Testis (tissue), 3 donors: ENCODE measurements around the gene COL15A1. TPM values are rescaled to one million over a fixed set of nuclear protein-coding genes. Genes with fewer than 3 reads are reported as not detected.

ENCODE experiments used
- DNase-seq: peaks from one replicate; pipeline ENCODE4 v3.0.0-alpha.2; 2019
- H3K27ac ChIP-seq, 2 donors: fragments of 200-600 bp; sonication (generic); one replicate each; pipeline ENCODE4 v1.5.1; 2019
- H3K27me3 ChIP-seq: fragments of 200-600 bp; sonication (generic); one replicate; pipeline ENCODE4 v1.5.1; 2019
- H3K36me3 ChIP-seq: fragments of 200-600 bp; sonication (generic); one replicate; pipeline ENCODE4 v1.5.1; 2017; ENCODE audit warnings: low read depth; ENCODE audit errors: missing control alignments
- H3K4me1 ChIP-seq: fragments of 200-600 bp; sonication (generic); one replicate; pipeline ENCODE4 v1.5.1; 2019
- H3K4me3 ChIP-seq, 2 donors: fragments of 200-600 bp; sonication (generic); one replicate each; pipeline ENCODE4 v1.5.1; 2017 to 2019
- H3K9me3 ChIP-seq: fragments of 200-600 bp; sonication (generic); one replicate; pipeline ENCODE4 v1.5.1; 2017
- POLR2A ChIP-seq: fragments of 450-650 bp; IDR thresholded peaks from one replicate; pipeline ENCODE4 v1.6.1; 2017; ENCODE audit warnings: antibody characterized with exemption, mild to moderate bottlenecking, moderate library complexity
- WGBS, 2 donors: methylation state at CpG; one replicate each; pipeline ENCODE4 v1.1.5; 2018; 5-methylcytosine and 5-hydroxymethylcytosine counted together
- intact Hi-C: fragments of 100-400 bp; cut with DNase I; formaldehyde crosslinking; loops from one replicate; pipeline ENCODE4 v1.15.1; 2023; ENCODE audit warnings: low total_unique reads
- polyA plus RNA-seq: library from polyadenylated mRNA; stranded (reverse); fragments of 350-450 nt; fragmentation: Illumina TruSeq; extraction: RNeasy Lipid Tissue Mini Kit (QIAGEN cat#74804); gene quantifications from one replicate; pipeline ENCODE4 v1.2.3, GENCODE V29; 2014; ENCODE audit warnings: low read depth, low replicate concordance; ENCODE audit not compliant: insufficient read depth
- total RNA-seq, 2 donors: library from RNA; depleted of rRNA; stranded (reverse); fragments of >200 nt; gene quantifications; one replicate each; pipeline ENCODE4 v1.2.3, GENCODE V29; 2016
- TF ChIP-seq, protein P1 (sequence below), 3 experiments: fragments of 450-650 bp in 2 of 3; fragments of 200-600 bp in 1 of 3; sonication (generic) in 1 of 3; IDR thresholded peaks; one replicate each; pipeline ENCODE4 v1.5.1; 2016 to 2019; ENCODE audit warnings: antibody characterized with exemption in 3 of 3, mild to moderate bottlenecking in 2 of 3, moderate library complexity in 1 of 3

COL15A1 gene
- total and polyA plus RNA-seq, 3 donors from 2014 or later = 37.2 to 55.5 (median 49.4) TPM

DNA sequence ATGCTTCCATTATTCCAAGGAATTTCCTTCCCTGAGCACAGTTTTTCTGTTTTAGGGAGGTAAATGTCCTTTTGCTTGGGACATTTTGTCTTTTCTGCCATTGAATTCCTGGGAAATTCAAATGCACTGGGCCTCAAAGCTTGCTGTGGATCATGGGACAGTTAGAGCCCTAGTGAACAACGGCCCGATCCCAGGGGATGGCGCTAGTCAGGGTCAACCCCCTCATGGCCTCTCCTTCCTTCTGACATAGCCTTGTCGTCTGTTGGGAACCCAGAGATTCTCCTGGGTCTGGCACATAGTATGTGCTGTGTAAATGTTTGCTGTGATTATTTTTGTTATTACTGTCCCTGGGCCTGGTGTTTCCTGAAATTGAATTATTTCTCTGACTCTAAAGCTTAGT is 30.7 kb upstream of the COL15A1 start:
- Histone ChIP-seq H3K4me3 (no peak overlapping the region), H3K27me3 (no peaks in the 10 kb centered on the region), H3K36me3 (no peaks in the 10 kb centered on the region), H3K4me1 (peaks cover 48% of the 10 kb centered on the region), H3K27ac (no peak overlapping the region), H3K9me3 (no peaks in the 10 kb centered on the region)
- intact Hi-C loops = no loop called here
- DNase-seq = no peak
- 67 to 73% methylated on average over 4 of the region's 4 CpGs for WGBS, 2 donors
- TF ChIP-seq POLR2A = no peak
- TF ChIP-seq, protein P1, sequence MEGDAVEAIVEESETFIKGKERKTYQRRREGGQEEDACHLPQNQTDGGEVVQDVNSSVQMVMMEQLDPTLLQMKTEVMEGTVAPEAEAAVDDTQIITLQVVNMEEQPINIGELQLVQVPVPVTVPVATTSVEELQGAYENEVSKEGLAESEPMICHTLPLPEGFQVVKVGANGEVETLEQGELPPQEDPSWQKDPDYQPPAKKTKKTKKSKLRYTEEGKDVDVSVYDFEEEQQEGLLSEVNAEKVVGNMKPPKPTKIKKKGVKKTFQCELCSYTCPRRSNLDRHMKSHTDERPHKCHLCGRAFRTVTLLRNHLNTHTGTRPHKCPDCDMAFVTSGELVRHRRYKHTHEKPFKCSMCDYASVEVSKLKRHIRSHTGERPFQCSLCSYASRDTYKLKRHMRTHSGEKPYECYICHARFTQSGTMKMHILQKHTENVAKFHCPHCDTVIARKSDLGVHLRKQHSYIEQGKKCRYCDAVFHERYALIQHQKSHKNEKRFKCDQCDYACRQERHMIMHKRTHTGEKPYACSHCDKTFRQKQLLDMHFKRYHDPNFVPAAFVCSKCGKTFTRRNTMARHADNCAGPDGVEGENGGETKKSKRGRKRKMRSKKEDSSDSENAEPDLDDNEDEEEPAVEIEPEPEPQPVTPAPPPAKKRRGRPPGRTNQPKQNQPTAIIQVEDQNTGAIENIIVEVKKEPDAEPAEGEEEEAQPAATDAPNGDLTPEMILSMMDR (IDR thresholded peaks at IDR 0.05) = no peak

DNA sequence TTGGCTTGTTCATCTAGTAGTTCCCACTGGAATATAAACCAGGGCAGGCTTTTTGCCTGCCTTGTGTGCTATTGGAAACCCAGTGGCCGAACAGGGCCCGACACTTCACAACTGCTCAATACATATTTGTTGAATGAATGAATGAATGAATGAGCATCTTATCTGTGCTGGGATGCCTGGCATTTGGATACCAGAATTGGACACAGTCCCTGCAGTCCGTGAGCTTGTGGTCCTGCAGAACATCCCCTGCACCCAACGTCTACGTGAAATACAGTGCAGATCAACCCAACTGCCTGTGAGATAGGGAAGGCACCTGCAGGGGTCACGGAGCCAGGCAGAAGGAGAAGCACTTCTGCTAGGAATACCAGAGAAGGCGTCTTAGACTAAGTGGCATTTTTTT is 30.0 kb upstream of the COL15A1 start:
- WGBS, 2 donors = 88 to 95% methylated on average over 7 of the region's 7 CpGs
- TF ChIP-seq POLR2A = no peak
- TF ChIP-seq, protein P1 (IDR thresholded peaks at IDR 0.05) = no peak
- Histone ChIP-seq H3K4me1 (peaks cover 47% of the 10 kb centered on the region), H3K27me3 (no peaks in the 10 kb centered on the region), H3K4me3 (no peak overlapping the region), H3K27ac (no peak overlapping the region), H3K36me3 (no peaks in the 10 kb centered on the region), H3K9me3 (no peaks in the 10 kb centered on the region)
- intact Hi-C loops = no loop called here
- no peak for DNase-seq

DNA sequence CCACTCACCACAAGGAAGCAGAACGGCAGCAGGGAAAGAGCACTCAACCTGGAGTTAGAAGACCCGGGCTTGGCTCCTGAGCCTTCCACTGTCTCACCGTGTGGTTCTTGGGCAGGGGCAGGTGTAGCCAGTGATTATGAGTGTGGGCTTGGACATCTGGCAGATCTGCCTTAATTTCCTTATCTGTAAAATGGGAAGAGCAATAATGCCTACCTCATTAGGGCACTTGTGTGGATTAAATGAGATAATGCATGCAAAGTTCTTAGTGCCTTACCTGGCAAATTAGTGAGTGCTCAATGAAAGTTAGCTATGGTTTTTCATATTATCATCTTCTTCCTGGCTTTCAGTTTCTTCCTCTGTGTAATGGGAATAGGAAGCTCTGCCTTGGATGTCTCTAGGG is 28.1 kb upstream of the COL15A1 start:
- no peak for DNase-seq
- WGBS, 2 donors = 94 to 96% methylated on average over 3 of the region's 3 CpGs
- Histone ChIP-seq H3K4me1 (peaks cover 45% of the 10 kb centered on the region), H3K27ac (no peak overlapping the region), H3K4me3 (no peak overlapping the region), H3K9me3 (no peaks in the 10 kb centered on the region), H3K27me3 (no peaks in the 10 kb centered on the region), H3K36me3 (no peaks in the 10 kb centered on the region)
- TF ChIP-seq, protein P1 (IDR thresholded peaks at IDR 0.05) = no peak
- TF ChIP-seq POLR2A = no peak
- intact Hi-C loops = no loop called here

DNA sequence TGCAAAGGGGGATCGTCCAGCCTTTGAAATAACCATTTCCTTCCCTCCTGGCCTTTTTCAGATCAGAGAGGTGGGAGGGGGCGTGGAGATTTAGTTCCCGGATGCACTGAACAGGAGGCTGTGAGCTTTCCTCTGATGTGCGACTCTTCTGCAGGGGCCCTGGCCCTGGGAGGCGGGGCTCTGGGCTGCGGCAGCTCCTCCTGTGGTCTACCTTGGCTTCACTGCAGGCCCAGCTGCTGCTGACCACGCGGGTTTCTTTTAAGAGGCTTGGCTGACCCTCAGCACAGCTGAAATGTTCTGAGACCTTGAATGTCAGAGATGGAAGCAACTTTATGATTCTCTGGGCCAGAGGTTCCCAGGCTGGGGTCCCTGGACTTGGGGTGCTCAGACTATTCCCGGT is 27.0 kb upstream of the COL15A1 start:
- intact Hi-C loops = no loop called here
- peak; percentile 90 for DNase-seq
- 35 to 38% methylated on average over 4 to 9 of the region's 9 CpGs for WGBS, 2 donors

More for the DNA sequence above, 27.0 kb upstream of the COL15A1 start:
- Histone ChIP-seq H3K9me3 (no peaks in the 10 kb centered on the region), H3K27me3 (no peaks in the 10 kb centered on the region), H3K36me3 (no peaks in the 10 kb centered on the region), H3K4me3 (no peak overlapping the region), H3K4me1 (peaks cover 38% of the 10 kb centered on the region), H3K27ac (peak overlapping the region in 1 of 2 donors; percentile 41)
- TF ChIP-seq, protein P1 (IDR thresholded peaks at IDR 0.05) = no peak
- TF ChIP-seq POLR2A = no peak
